Measurements from ENCODE around the gene ANXA6. TPM values are rescaled to one million over a fixed set of nuclear protein-coding genes. Genes with fewer than 3 reads are reported as not detected.

Gene ANXA6
- total RNA-seq, 1 donor = 353 TPM

DNA sequence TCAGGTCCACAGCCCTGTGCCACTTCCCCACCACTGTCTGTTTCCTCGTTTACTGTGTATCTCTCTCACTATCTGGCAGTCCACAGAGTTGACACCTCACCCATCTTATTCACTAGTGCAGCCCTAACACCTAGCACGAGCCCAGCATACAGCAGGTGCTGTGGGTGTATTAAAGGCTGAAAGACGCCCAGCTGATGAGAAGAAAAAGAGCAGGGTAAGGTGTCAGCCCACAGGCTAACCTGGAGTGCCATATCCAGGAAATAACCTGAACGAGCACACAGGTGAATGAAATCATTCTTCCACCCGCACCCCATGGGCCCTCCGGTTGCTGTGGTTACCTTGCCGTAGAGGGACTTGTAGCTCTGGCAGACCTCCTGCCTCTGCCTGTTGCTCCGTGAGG lies 18.6 kb downstream of the ANXA6 start:
- Histone ChIP-seq H3K27ac (ENCODE audit: low read depth, low read length) (no peak overlapping the region), H3K9me3 (ENCODE audit: low read depth, low read length) (no peaks in the 10 kb centered on the region), H3K27me3 (ENCODE audit: insufficient read depth, low read length) (no peaks in the 10 kb centered on the region), H2AFZ (ENCODE audit: low read length) (no peak overlapping the region), H3K4me3 (ENCODE audit: insufficient read depth, low read length) (no peak overlapping the region), H3K4me2 (ENCODE audit: insufficient read depth, low read length) (no peak overlapping the region), H4K20me1 (ENCODE audit: insufficient read depth, low read length) (peaks cover 62% of the 10 kb centered on the region), H3K36me3 (ENCODE audit: insufficient read depth, low read length) (peaks cover 84% of the 10 kb centered on the region), H3K4me1 (ENCODE audit: insufficient read depth, low read length) (peaks cover 6% of the 10 kb centered on the region), H3K79me2 (ENCODE audit: insufficient read depth, low read length) (peaks cover 56% of the 10 kb centered on the region)
- no peak for DNase-seq (ENCODE audit: insufficient read length, low spot score, missing footprints)
- TF ChIP-seq, protein P1, sequence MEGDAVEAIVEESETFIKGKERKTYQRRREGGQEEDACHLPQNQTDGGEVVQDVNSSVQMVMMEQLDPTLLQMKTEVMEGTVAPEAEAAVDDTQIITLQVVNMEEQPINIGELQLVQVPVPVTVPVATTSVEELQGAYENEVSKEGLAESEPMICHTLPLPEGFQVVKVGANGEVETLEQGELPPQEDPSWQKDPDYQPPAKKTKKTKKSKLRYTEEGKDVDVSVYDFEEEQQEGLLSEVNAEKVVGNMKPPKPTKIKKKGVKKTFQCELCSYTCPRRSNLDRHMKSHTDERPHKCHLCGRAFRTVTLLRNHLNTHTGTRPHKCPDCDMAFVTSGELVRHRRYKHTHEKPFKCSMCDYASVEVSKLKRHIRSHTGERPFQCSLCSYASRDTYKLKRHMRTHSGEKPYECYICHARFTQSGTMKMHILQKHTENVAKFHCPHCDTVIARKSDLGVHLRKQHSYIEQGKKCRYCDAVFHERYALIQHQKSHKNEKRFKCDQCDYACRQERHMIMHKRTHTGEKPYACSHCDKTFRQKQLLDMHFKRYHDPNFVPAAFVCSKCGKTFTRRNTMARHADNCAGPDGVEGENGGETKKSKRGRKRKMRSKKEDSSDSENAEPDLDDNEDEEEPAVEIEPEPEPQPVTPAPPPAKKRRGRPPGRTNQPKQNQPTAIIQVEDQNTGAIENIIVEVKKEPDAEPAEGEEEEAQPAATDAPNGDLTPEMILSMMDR (IDR thresholded peaks at IDR 0.05; ENCODE audit: extremely low read depth, low read depth, low read length) = no peak

DNA sequence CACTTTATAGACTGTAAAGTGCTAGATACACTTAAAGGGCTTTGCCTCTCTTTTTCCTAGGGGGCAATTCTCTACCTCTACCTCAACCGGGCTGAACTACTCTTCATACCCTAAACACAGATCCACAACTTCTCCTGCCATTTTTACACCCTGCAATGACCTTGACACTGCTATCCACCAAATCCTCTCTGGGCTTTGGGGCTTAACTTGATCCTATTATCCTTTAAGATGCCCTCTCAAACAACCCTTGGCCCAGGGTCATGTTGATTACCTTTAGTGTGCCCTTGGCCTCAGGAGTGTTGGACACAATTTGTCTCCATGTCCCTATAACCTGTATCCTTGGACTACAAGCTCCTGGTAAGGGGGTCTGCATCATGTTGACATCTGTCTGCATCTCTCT lies 19.5 kb downstream of the ANXA6 start:
- H3K36me3 ChIP-seq (ENCODE audit: insufficient read depth, low read length) = peaks cover 89% of the 10 kb centered on the region
- no peaks in the 10 kb centered on the region for H3K27me3 ChIP-seq (ENCODE audit: insufficient read depth, low read length)
- H2AFZ ChIP-seq (ENCODE audit: low read length) = no peak overlapping the region
- no peak overlapping the region for H3K27ac ChIP-seq (ENCODE audit: low read depth, low read length)
- no peak overlapping the region for H3K4me2 ChIP-seq (ENCODE audit: insufficient read depth, low read length)
- peaks cover 55% of the 10 kb centered on the region for H4K20me1 ChIP-seq (ENCODE audit: insufficient read depth, low read length)
- H3K4me1 ChIP-seq (ENCODE audit: insufficient read depth, low read length) = peaks cover 6% of the 10 kb centered on the region
- peaks cover 47% of the 10 kb centered on the region for H3K79me2 ChIP-seq (ENCODE audit: insufficient read depth, low read length)
- TF ChIP-seq, protein P1 (IDR thresholded peaks at IDR 0.05; ENCODE audit: extremely low read depth, low read depth, low read length) = no peak
- no peak for DNase-seq (ENCODE audit: insufficient read length, low spot score, missing footprints)
- H3K4me3 ChIP-seq (ENCODE audit: insufficient read depth, low read length) = no peak overlapping the region
- no peaks in the 10 kb centered on the region for H3K9me3 ChIP-seq (ENCODE audit: low read depth, low read length)

GRCh38 chr5:151137067-151137825 lies 20.3 kb downstream of the ANXA6 start:
- Histone ChIP-seq H3K27ac (ENCODE audit: low read depth, low read length) (no peak overlapping the region), H3K27me3 (ENCODE audit: insufficient read depth, low read length) (no peaks in the 10 kb centered on the region), H3K4me2 (ENCODE audit: insufficient read depth, low read length) (no peak overlapping the region), H3K36me3 (ENCODE audit: insufficient read depth, low read length) (peaks cover 93% of the 10 kb centered on the region), H3K79me2 (ENCODE audit: insufficient read depth, low read length) (peaks cover 38% of the 10 kb centered on the region), H4K20me1 (ENCODE audit: insufficient read depth, low read length) (peaks cover 47% of the 10 kb centered on the region), H3K9me3 (ENCODE audit: low read depth, low read length) (no peaks in the 10 kb centered on the region), H2AFZ (ENCODE audit: low read length) (no peak overlapping the region), H3K4me3 (ENCODE audit: insufficient read depth, low read length) (no peak overlapping the region), H3K4me1 (ENCODE audit: insufficient read depth, low read length) (peaks cover 6% of the 10 kb centered on the region)
- no peak for DNase-seq (ENCODE audit: insufficient read length, low spot score, missing footprints)
- TF ChIP-seq, protein P1 (IDR thresholded peaks at IDR 0.05; ENCODE audit: extremely low read depth, low read depth, low read length) = no peak

- Histone ChIP-seq H3K27ac (ENCODE audit: low read depth, low read length) (no peak overlapping the region), H3K79me2 (ENCODE audit: insufficient read depth, low read length) (peaks cover 10% of the 10 kb centered on the region), H3K4me2 (ENCODE audit: insufficient read depth, low read length) (no peak overlapping the region), H3K36me3 (ENCODE audit: insufficient read depth, low read length) (peaks cover 99% of the 10 kb centered on the region), H3K9me3 (ENCODE audit: low read depth, low read length) (no peaks in the 10 kb centered on the region), H3K4me3 (ENCODE audit: insufficient read depth, low read length) (no peak overlapping the region), H3K4me1 (ENCODE audit: insufficient read depth, low read length) (no peaks in the 10 kb centered on the region), H2AFZ (ENCODE audit: low read length) (no peak overlapping the region), H3K27me3 (ENCODE audit: insufficient read depth, low read length) (no peaks in the 10 kb centered on the region), H4K20me1 (ENCODE audit: insufficient read depth, low read length) (peaks cover 26% of the 10 kb centered on the region)
- TF ChIP-seq, protein P1 (IDR thresholded peaks at IDR 0.05; ENCODE audit: extremely low read depth, low read depth, low read length) = no peak
- no peak for DNase-seq (ENCODE audit: insufficient read length, low spot score, missing footprints)
Observed at GRCh38 chr5:151134228-151134627, 23.4 kb downstream of the ANXA6 start.
